GM21381 (cell line): ENCODE data around the gene C17orf114.

Experiments used
- ATAC-seq: cut with Tn5 transposase; IDR thresholded peaks from one replicate; pipeline ENCODE4 v1.9.1; 2021; ENCODE audit warnings: mild to moderate bottlenecking, moderate library complexity; ENCODE audit not compliant: unreplicated experiment

Gene C17orf114

GRCh38 chr17:4802228-4802627 lies at the start of gene C17orf114:
TSS of gene C17orf114 (minus strand) at chr17:4802328.
- no peak for ATAC-seq

GRCh38 chr17:4851084-4851483 lies 49.0 kb upstream of the C17orf114 start:
- no peak for ATAC-seq

GRCh38 chr17:4850246-4850645 lies 48.1 kb upstream of the C17orf114 start:
- no peak for ATAC-seq

- no peak for ATAC-seq
Measured at GRCh38 chr17:4849011-4849536, 46.9 kb upstream of the C17orf114 start.

GRCh38 chr17:4846635-4847390 lies 44.7 kb upstream of the C17orf114 start:
- ATAC-seq = no peak

GRCh38 chr17:4845118-4845517 lies 43.0 kb upstream of the C17orf114 start:
- no peak for ATAC-seq

- ATAC-seq = no peak
Measured at GRCh38 chr17:4843321-4844000, 41.3 kb upstream of the C17orf114 start.

- no peak for ATAC-seq
Measured at GRCh38 chr17:4842376-4842775, 40.2 kb upstream of the C17orf114 start.

GRCh38 chr17:4840893-4841242 lies 38.7 kb upstream of the C17orf114 start:
- no peak for ATAC-seq

GRCh38 chr17:4839965-4840892 lies 38.1 kb upstream of the C17orf114 start:
- ATAC-seq = no peak

GRCh38 chr17:4839221-4839620 lies 37.1 kb upstream of the C17orf114 start:
- ATAC-seq = no peak

GRCh38 chr17:4838309-4838785 lies 36.2 kb upstream of the C17orf114 start:
- no peak for ATAC-seq

- ATAC-seq = no peak
Measured at GRCh38 chr17:4837471-4838308, 35.6 kb upstream of the C17orf114 start.

- no peak for ATAC-seq
Measured at GRCh38 chr17:4836221-4836620, 34.1 kb upstream of the C17orf114 start.

- ATAC-seq = no peak
Measured at GRCh38 chr17:4834681-4835020, 32.5 kb upstream of the C17orf114 start.

- no peak for ATAC-seq
Measured at GRCh38 chr17:4833941-4834680, 32.0 kb upstream of the C17orf114 start.

- peak; percentile 88 for ATAC-seq
Measured at GRCh38 chr17:4833178-4833940, 31.2 kb upstream of the C17orf114 start, which contains the start of gene MINK1. TSS of gene MINK1 (plus strand) at chr17:4833340. CDS start at chr17:4833584, 244 bp downstream.

- peak; percentile 13 for ATAC-seq
Measured at GRCh38 chr17:4832829-4833177, 30.7 kb upstream of the C17orf114 start.

GRCh38 chr17:4827399-4827798 lies 25.3 kb upstream of the C17orf114 start:
- no peak for ATAC-seq
